ENCODE data around the gene PGPEP1.

DNA sequence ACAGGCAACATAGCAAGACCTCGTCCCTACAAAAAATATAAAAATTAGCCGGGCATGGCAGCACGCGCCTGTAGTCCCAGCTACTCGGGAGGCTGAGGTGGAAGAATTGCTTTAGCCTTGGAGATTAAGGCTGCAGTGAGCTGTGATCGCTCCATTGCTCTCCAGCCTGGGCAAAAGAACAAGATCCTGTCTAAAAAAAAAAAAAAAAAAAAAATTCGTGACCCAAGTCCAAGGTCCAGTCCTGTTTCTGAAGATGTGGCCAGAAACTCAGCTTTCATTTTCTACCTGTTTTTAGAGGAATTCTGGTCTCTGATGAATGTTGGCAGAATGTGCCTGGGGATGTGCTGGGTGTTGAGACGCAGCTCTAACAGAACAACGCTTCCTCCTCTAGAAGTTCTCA, 1.9 kb upstream of the PGPEP1 start:
- TF ChIP-seq POLR2AphosphoS5 (IDR thresholded peaks at IDR 0.05; ENCODE audit: low read depth) (no peak), GABPA (IDR thresholded peaks at IDR 0.05; ENCODE audit: low read depth) (no peak)
- TF ChIP-seq, protein P1, sequence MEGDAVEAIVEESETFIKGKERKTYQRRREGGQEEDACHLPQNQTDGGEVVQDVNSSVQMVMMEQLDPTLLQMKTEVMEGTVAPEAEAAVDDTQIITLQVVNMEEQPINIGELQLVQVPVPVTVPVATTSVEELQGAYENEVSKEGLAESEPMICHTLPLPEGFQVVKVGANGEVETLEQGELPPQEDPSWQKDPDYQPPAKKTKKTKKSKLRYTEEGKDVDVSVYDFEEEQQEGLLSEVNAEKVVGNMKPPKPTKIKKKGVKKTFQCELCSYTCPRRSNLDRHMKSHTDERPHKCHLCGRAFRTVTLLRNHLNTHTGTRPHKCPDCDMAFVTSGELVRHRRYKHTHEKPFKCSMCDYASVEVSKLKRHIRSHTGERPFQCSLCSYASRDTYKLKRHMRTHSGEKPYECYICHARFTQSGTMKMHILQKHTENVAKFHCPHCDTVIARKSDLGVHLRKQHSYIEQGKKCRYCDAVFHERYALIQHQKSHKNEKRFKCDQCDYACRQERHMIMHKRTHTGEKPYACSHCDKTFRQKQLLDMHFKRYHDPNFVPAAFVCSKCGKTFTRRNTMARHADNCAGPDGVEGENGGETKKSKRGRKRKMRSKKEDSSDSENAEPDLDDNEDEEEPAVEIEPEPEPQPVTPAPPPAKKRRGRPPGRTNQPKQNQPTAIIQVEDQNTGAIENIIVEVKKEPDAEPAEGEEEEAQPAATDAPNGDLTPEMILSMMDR (IDR thresholded peaks at IDR 0.05; ENCODE audit: insufficient read depth, low read length), result no peak
- TF ChIP-seq, protein P2, sequence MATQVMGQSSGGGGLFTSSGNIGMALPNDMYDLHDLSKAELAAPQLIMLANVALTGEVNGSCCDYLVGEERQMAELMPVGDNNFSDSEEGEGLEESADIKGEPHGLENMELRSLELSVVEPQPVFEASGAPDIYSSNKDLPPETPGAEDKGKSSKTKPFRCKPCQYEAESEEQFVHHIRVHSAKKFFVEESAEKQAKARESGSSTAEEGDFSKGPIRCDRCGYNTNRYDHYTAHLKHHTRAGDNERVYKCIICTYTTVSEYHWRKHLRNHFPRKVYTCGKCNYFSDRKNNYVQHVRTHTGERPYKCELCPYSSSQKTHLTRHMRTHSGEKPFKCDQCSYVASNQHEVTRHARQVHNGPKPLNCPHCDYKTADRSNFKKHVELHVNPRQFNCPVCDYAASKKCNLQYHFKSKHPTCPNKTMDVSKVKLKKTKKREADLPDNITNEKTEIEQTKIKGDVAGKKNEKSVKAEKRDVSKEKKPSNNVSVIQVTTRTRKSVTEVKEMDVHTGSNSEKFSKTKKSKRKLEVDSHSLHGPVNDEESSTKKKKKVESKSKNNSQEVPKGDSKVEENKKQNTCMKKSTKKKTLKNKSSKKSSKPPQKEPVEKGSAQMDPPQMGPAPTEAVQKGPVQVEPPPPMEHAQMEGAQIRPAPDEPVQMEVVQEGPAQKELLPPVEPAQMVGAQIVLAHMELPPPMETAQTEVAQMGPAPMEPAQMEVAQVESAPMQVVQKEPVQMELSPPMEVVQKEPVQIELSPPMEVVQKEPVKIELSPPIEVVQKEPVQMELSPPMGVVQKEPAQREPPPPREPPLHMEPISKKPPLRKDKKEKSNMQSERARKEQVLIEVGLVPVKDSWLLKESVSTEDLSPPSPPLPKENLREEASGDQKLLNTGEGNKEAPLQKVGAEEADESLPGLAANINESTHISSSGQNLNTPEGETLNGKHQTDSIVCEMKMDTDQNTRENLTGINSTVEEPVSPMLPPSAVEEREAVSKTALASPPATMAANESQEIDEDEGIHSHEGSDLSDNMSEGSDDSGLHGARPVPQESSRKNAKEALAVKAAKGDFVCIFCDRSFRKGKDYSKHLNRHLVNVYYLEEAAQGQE (IDR thresholded peaks at IDR 0.05; ENCODE audit: insufficient replicate concordance, low read depth), result no peak
